Right lobe of liver (tissue), 6 donors: ENCODE measurements around the gene ZBTB44. TPM values are rescaled to one million over a fixed set of nuclear protein-coding genes. Genes with fewer than 3 reads are reported as not detected.

Source experiments
- ATAC-seq, 4 donors: fragments of 200-7000 bp; cut with Tn5 transposase; one replicate each; pipeline ENCODE4 v1.9.1; 2020; ENCODE audit warnings: mild to moderate bottlenecking in 4 of 4, moderate library complexity in 4 of 4
- DNase-seq, 3 donors: peaks; one replicate each; pipeline ENCODE4 v3.0.0-alpha.2; 2020
- H3K27ac ChIP-seq, 3 donors: fragments of 200-600 bp; one replicate each; pipeline ENCODE4 v1.8.0; 2022
- H3K27me3 ChIP-seq, 2 donors: fragments of 200-600 bp; one replicate each; pipeline ENCODE4 v1.8.0; 2022
- H3K36me3 ChIP-seq, 4 donors: fragments of 200-600 bp; sonication (generic) in 1 of 4; one replicate each; pipeline versions ENCODE4 v1.5.1 to v1.8.0; 2017 to 2022; ENCODE audit warnings: control low read depth in 1 of 4
- H3K4me1 ChIP-seq, 4 donors: fragments of 200-600 bp; sonication (generic) in 1 of 4; one replicate each; pipeline versions ENCODE4 v1.5.1 to v1.8.0; 2017 to 2022; ENCODE audit warnings: control low read depth in 1 of 4
- H3K4me3 ChIP-seq, 3 donors: fragments of 200-600 bp; one replicate each; pipeline ENCODE4 v1.8.0; 2022
- H3K9me3 ChIP-seq, 4 donors: fragments of 200-600 bp; sonication (generic) in 1 of 4; one replicate each; pipeline versions ENCODE4 v1.5.1 to v1.8.0; 2017 to 2022; ENCODE audit warnings: control low read depth in 1 of 4
- POLR2A ChIP-seq: fragments of 450-650 bp; IDR thresholded peaks from one replicate; pipeline ENCODE4 v1.6.1; 2017; ENCODE audit warnings: antibody characterized with exemption, mild to moderate bottlenecking
- WGBS: methylation state at CpG from one replicate; pipeline ENCODE4 v1.1.6; 2018; ENCODE audit warnings: low coverage, low lambda C conversion rate; ENCODE audit not compliant: insufficient coverage; ENCODE audit errors: missing lambda C conversion rate; 5-methylcytosine and 5-hydroxymethylcytosine counted together
- intact Hi-C, 2 donors: fragments of 100-400 bp; cut with DNase I; formaldehyde crosslinking; loops; one replicate each; pipeline versions ENCODE4 v1.11.2 to v1.14.1; 2022
- total RNA-seq, 6 experiments: library from RNA; depleted of rRNA in 2 of 6; stranded (reverse); fragments of >200 nt in 2 of 6; fragmentation: NEBNext Ultra II Directional in 3 of 6; extraction: Animal tissue kit (Norgen Biotek cat#: 25700) in 3 of 6; gene quantifications; one replicate each; pipeline versions ENCODE4 v1.1.0 to v1.2.4, GENCODE V29; 2016 to 2023
- TF ChIP-seq, protein P1 (sequence below), 4 donors: fragments of 200-600 bp in 3 of 4; fragments of 450-650 bp in 1 of 4; IDR thresholded peaks; one replicate each; pipeline versions ENCODE4 v1.5.1 to v1.8.0; 2016 to 2022; ENCODE audit warnings: antibody characterized with exemption in 4 of 4, mild to moderate bottlenecking in 2 of 4
- donor health status: DM: no; HTN: yes; CAD: no.
- donor health status: DM: no; HTN: no; CAD: no.
- donor health status: DM: no; HTN: no; CAD: no.
- donor health status: DM: no; HTN: yes; CAD: no.
- donor health status: DM: no; HTN: yes; CAD: no.

The ZBTB44 gene
- total RNA-seq, 6 experiments from 2014 or later, result 16.3 to 22.4 (median 18.4) TPM

DNA sequence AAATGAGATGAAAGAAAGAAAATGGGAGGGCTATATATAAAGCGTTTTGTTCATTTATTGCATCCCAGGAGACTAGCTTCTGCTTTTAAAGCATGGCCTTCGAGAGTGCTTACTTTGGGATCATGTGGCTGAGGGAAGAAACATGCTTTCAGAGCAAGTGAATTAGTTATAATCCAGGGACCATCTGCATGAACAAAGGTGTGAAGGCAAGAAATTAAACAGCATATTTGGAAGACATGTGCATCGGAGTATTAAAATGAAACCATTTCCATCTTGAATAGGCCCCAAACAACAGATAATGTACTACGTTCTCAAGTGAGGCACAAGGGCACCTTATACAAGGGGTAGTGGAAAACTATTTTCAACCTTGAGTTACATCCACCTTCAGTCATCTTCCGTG lies 51.4 kb downstream of the ZBTB44 start:
- no peak for DNase-seq
- Histone ChIP-seq H3K9me3 (no peaks in the 10 kb centered on the region), H3K4me3 (no peak overlapping the region), H3K27me3 (no peaks in the 10 kb centered on the region), H3K36me3 (peaks cover 0 to 11% (median 2%) of the 10 kb centered on the region in 4 donors), H3K4me1 (peaks cover 0 to 9% (median 3%) of the 10 kb centered on the region in 4 donors), H3K27ac (no peak overlapping the region)
- intact Hi-C loops, result no loop called here
- no peak for ATAC-seq
- TF ChIP-seq POLR2A, result no peak
- TF ChIP-seq, protein P1, sequence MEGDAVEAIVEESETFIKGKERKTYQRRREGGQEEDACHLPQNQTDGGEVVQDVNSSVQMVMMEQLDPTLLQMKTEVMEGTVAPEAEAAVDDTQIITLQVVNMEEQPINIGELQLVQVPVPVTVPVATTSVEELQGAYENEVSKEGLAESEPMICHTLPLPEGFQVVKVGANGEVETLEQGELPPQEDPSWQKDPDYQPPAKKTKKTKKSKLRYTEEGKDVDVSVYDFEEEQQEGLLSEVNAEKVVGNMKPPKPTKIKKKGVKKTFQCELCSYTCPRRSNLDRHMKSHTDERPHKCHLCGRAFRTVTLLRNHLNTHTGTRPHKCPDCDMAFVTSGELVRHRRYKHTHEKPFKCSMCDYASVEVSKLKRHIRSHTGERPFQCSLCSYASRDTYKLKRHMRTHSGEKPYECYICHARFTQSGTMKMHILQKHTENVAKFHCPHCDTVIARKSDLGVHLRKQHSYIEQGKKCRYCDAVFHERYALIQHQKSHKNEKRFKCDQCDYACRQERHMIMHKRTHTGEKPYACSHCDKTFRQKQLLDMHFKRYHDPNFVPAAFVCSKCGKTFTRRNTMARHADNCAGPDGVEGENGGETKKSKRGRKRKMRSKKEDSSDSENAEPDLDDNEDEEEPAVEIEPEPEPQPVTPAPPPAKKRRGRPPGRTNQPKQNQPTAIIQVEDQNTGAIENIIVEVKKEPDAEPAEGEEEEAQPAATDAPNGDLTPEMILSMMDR (IDR thresholded peaks at IDR 0.05), result no peak
- WGBS, result 92% methylated on average over 5 of the region's 5 CpGs

DNA sequence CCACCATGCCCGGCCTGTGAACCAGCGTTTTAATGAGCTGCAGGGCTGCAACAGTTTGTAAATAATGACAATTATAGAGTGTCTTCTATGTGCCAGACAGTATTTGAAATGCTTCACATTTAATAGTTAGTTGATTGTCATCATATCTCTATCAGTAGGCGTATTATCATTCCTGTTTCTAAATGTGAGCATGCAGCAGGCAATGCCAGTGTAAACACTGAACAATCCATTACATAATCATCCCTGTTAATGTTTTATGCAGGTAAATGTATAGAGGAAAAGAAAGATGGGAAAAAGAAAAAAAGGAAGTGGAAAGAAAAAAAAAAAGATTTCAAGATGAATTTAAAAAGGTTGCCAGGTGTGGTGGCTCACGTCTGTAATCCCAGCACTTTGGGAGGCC lies 52.3 kb downstream of the ZBTB44 start:
- intact Hi-C loops, result no loop called here
- H3K9me3 ChIP-seq, result no peaks in the 10 kb centered on the region
- DNase-seq, result no peak
- peaks cover 0 to 11% (median 2%) of the 10 kb centered on the region in 4 donors for H3K36me3 ChIP-seq
- H3K27ac ChIP-seq, result no peak overlapping the region
- 32% methylated on average over 2 of the region's 4 CpGs for WGBS
- ATAC-seq, result peak; percentile 43 to 70 (median 58)
- no peaks in the 10 kb centered on the region for H3K27me3 ChIP-seq
- TF ChIP-seq, protein P1 (IDR thresholded peaks at IDR 0.05), result no peak
- no peak for TF ChIP-seq POLR2A
- H3K4me3 ChIP-seq, result no peak overlapping the region
- H3K4me1 ChIP-seq, result peaks cover 0 to 9% (median 3%) of the 10 kb centered on the region in 4 donors

DNA sequence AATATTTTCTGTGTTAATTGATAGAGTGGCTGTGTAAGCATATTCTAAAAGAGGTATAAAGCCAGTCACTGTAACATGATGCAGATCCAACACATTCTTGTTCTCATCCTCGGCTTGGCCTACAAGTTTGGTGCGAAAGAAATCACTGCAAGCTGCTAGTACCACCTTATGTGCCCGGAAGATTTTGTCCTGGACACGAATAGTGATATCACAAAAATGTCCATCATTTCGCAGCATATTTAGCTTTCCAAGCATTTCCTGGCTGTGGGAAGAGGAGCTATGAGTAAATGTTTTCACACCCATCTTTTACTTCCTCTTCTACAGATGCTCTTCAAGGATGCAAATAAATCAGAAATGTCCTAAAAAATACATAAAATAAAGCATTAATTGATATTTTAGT lies 53.1 kb downstream of the ZBTB44 start:
- no peak for ATAC-seq
- no peaks in the 10 kb centered on the region for H3K9me3 ChIP-seq
- no peak overlapping the region for H3K27ac ChIP-seq
- no peak overlapping the region for H3K4me3 ChIP-seq
- H3K36me3 ChIP-seq, result peaks cover 0 to 11% (median 2%) of the 10 kb centered on the region in 4 donors
- intact Hi-C loops, result no loop called here
- H3K27me3 ChIP-seq, result no peaks in the 10 kb centered on the region
- H3K4me1 ChIP-seq, result peaks cover 0 to 9% (median 3%) of the 10 kb centered on the region in 4 donors
- DNase-seq, result no peak
- TF ChIP-seq, protein P1 (IDR thresholded peaks at IDR 0.05), result no peak
- no peak for TF ChIP-seq POLR2A
- 86% methylated on average over 5 of the region's 5 CpGs for WGBS

DNA sequence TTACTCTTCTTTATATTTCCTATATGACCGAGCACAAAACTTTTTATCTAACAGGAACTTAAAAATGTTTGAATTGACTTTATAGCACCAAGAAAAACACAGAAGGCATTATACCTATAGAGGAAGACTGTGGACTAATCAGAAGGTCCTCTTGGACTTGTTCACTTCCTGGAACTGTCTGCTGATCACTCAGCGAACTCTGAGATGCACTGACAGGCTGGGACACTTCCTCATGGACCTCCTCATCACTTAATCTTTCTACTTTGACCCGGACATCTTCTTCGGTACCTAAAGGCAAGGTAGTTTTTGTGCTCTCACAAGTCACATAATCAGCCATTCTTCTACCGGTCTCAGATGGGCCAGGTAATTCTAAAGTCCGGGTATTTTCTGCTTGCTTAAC lies 54.0 kb downstream of the ZBTB44 start:
- Histone ChIP-seq H3K4me3 (no peak overlapping the region), H3K27me3 (no peaks in the 10 kb centered on the region), H3K9me3 (no peaks in the 10 kb centered on the region), H3K36me3 (peaks cover 0 to 9% (median 2%) of the 10 kb centered on the region in 4 donors), H3K27ac (no peak overlapping the region), H3K4me1 (peaks cover 0 to 9% (median 3%) of the 10 kb centered on the region in 4 donors)
- intact Hi-C loops, result no loop called here
- no peak for TF ChIP-seq POLR2A
- TF ChIP-seq, protein P1 (IDR thresholded peaks at IDR 0.05), result no peak
- 93% methylated on average over 6 of the region's 6 CpGs for WGBS
- ATAC-seq (no peak), DNase-seq (no peak)
